Cardiac muscle cell (in vitro differentiated cells and primary cell): Measurements from ENCODE around the gene RBP3. TPM values are rescaled to one million over a fixed set of nuclear protein-coding genes. Genes with fewer than 3 reads are reported as not detected.

Experiments used
- DNase-seq, 2 donors: peaks; one replicate each; pipeline versions ENCODE4 v3.0.0 to v3.0.0-alpha.2; 2010 to 2017; ENCODE audit warnings: low read depth in 1 of 2, low spot score in 1 of 2
- H3K27ac ChIP-seq: fragments of 200-600 bp; sonication (generic); 2 replicates; pipeline ENCODE4 v1.5.1; 2016
- H3K27me3 ChIP-seq: fragments of 200-600 bp; sonication (generic); 2 replicates; pipeline ENCODE4 v1.6.0; 2016; ENCODE audit warnings: control low read depth
- H3K36me3 ChIP-seq: fragments of 200-600 bp; sonication (generic); 2 replicates; pipeline ENCODE4 v1.5.1; 2016; ENCODE audit warnings: control low read depth
- H3K4me1 ChIP-seq: fragments of 200-600 bp; sonication (generic); 2 replicates; pipeline ENCODE4 v1.8.1; 2017; ENCODE audit warnings: low read depth, mild to moderate bottlenecking, mixed run types
- H3K4me3 ChIP-seq: fragments of 200-600 bp; sonication (generic); 2 replicates; pipeline ENCODE4 v1.5.1; 2016; ENCODE audit warnings: mild to moderate bottlenecking
- H3K9me3 ChIP-seq: fragments of 200-600 bp; sonication (generic); 2 replicates; pipeline ENCODE4 v1.5.1; 2017; ENCODE audit warnings: low read depth, mild to moderate bottlenecking, control low read depth
- polyA plus RNA-seq: library from polyadenylated mRNA; unstranded; fragments of >200 nt; fragmentation: Nextera tagmentation; extraction: Ambion mirVana; gene quantifications from 2 replicates; pipeline ENCODE4 v1.2.1, GENCODE V29; 2016
- total RNA-seq: library from RNA; depleted of rRNA; stranded (reverse); fragments of >200 nt; gene quantifications from 2 replicates; pipeline ENCODE4 v1.2.3, GENCODE V29; 2016
- TF ChIP-seq, protein P1 (sequence below): IDR thresholded peaks from 2 replicates; pipeline ENCODE4 v1.5.1; 2012; ENCODE audit warnings: low read depth, mild to moderate bottlenecking, low read length

The RBP3 gene
- total and polyA plus RNA-seq, 2 experiments from 2014 or later: not detected

DNA sequence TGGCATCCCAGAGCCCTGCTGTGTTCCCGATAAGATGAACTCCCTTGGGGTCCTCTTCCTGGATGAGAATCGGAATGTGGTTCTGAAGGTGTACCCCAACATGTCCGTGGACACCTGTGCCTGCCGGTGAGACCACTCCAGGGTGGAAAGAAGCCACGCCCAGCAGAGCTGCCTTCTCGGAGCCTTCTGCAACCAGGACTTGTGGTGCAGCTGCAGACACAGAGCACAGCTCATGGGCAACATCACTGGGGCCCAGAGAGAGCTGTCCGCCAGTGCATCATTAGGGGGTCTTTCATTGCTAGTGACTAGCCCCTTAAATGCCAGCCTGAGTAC is 35.5 kb upstream of the RBP3 start:
- no peaks in the 10 kb centered on the region for H3K36me3 ChIP-seq
- H3K9me3 ChIP-seq: no peaks in the 10 kb centered on the region
- H3K4me3 ChIP-seq: no peak overlapping the region
- H3K27me3 ChIP-seq: no peaks in the 10 kb centered on the region
- no peaks in the 10 kb centered on the region for H3K4me1 ChIP-seq
- no peak overlapping the region for H3K27ac ChIP-seq
- TF ChIP-seq, protein P1, sequence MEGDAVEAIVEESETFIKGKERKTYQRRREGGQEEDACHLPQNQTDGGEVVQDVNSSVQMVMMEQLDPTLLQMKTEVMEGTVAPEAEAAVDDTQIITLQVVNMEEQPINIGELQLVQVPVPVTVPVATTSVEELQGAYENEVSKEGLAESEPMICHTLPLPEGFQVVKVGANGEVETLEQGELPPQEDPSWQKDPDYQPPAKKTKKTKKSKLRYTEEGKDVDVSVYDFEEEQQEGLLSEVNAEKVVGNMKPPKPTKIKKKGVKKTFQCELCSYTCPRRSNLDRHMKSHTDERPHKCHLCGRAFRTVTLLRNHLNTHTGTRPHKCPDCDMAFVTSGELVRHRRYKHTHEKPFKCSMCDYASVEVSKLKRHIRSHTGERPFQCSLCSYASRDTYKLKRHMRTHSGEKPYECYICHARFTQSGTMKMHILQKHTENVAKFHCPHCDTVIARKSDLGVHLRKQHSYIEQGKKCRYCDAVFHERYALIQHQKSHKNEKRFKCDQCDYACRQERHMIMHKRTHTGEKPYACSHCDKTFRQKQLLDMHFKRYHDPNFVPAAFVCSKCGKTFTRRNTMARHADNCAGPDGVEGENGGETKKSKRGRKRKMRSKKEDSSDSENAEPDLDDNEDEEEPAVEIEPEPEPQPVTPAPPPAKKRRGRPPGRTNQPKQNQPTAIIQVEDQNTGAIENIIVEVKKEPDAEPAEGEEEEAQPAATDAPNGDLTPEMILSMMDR: no peak
- DNase-seq: no peak

DNA sequence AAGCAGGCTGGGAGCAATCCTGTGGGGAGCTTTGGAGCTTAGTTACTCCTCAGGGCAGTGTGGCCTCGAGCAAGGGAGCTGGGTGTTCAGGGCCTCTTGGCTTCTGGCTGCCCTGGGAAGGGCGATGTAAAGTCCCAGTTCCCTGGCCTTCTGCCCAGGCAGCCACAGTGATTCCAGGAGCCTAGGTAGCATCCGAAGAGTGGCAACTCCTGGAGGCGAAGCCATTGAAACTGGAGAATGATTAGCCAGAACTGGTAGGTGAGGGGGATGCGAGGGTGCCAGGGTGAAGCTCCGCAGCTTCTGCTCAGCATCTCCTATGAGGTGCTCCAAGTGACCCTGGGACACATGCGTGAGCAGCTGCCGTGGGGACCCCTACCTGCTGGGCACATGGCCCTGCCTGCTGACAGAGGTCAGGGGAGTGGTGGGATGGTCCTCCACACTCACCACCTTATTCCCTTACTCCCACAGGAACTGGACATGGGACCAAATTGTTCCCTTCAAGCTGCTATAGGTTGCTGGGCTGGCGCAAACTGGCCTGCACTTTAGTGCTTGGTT is 33.7 kb upstream of the RBP3 start:
- Histone ChIP-seq H3K9me3 (no peaks in the 10 kb centered on the region), H3K36me3 (no peaks in the 10 kb centered on the region), H3K4me3 (no peak overlapping the region), H3K4me1 (no peaks in the 10 kb centered on the region), H3K27ac (no peak overlapping the region), H3K27me3 (no peaks in the 10 kb centered on the region)
- DNase-seq: no peak
- TF ChIP-seq, protein P1: no peak

DNA sequence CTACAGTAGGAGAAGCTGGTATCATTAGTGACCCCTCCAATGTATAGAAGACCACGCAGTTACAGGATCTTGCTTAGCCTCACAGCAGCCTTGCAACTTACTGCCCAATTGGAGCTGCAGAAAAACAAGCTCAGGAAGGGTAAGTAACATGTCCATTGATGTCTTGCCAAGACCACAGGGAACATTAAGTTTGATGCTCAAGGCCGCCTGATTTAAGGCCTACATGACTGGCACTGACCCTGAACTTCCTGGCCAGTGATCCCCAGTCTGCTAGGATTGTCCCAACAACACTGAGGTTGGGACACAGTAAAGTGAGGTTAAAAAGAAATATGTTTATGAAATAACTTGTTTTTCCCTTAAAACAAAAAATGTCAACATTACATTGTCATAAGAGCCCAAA is 32.7 kb upstream of the RBP3 start:
- DNase-seq: no peak
- H3K36me3 ChIP-seq: no peaks in the 10 kb centered on the region
- no peak overlapping the region for H3K4me3 ChIP-seq
- H3K9me3 ChIP-seq: no peaks in the 10 kb centered on the region
- H3K27me3 ChIP-seq: no peaks in the 10 kb centered on the region
- peaks cover 1% of the 10 kb centered on the region for H3K4me1 ChIP-seq
- TF ChIP-seq, protein P1: no peak
- H3K27ac ChIP-seq: no peak overlapping the region

DNA sequence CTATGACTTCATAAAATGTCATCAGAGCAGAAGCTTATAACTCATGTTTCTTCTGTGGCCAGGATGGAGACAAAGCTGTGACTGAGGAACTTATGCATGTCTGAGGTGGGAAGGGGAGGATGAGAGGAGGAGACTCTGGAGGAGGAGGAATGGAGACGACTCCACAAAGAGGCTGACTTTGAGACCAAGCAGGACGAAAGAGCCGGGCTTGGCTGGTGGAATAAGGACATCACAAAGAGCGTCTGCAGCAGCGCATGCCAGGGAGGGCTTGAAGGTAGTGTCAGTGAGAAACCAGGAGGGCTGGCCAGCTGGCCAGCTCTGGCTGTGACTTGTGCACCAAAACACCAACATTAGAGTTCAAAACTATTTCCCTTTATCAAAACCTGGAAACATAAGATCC is 32.0 kb upstream of the RBP3 start:
- no peaks in the 10 kb centered on the region for H3K27me3 ChIP-seq
- TF ChIP-seq, protein P1: no peak
- H3K4me1 ChIP-seq: peaks cover 8% of the 10 kb centered on the region
- H3K36me3 ChIP-seq: no peaks in the 10 kb centered on the region
- no peaks in the 10 kb centered on the region for H3K9me3 ChIP-seq
- H3K4me3 ChIP-seq: no peak overlapping the region
- DNase-seq: no peak
- H3K27ac ChIP-seq: no peak overlapping the region

DNA sequence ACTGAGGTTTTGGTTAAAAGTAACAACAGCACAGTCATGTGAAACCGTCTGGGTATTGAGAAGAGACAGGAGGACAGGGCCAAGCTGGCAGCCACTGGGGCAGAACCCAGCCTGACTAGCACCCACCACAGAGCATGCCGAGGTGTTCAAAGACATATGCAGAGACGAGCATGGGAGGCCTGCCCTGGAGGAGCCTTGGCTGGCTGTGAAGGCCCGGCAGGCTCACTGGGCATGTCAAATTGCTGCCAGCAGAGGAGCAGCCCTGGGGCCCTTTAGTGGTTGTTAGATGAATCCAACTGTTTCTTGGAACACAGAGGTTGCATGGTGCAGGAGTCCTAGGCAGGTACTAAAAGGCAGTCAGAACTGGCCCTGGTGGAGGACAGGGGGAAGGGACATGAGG is 30.9 kb upstream of the RBP3 start:
- H3K27me3 ChIP-seq: no peaks in the 10 kb centered on the region
- H3K36me3 ChIP-seq: no peaks in the 10 kb centered on the region

More for the DNA sequence above, 30.9 kb upstream of the RBP3 start:
- Histone ChIP-seq H3K9me3 (no peaks in the 10 kb centered on the region), H3K4me3 (no peak overlapping the region), H3K27ac (no peak overlapping the region), H3K4me1 (peaks cover 19% of the 10 kb centered on the region)
- TF ChIP-seq, protein P1: no peak
- no peak for DNase-seq
